Stimulated activated CD4-positive, alpha-beta T cell treated with anti-CD3 and anti-CD28 coated beads, Interleukin-12 subunit alpha, Interleukin-12 subunit beta, amount 100 ng/mL, for 4 hours (primary cell): ENCODE results near the gene TPPP.
"Not testable (repeated sequence)": the region's sequence is repeated elsewhere in the genome, so short reads cannot be mapped to it uniquely, and the experiment has no call there.

Experiments used
- DNase-seq: peaks from one replicate; pipeline ENCODE4 v3.0.0-alpha.2; 2020

TPPP gene

GRCh38 chr5:692529-693041, 567 bp downstream of the TPPP start:
- DNase-seq = not testable (repeated sequence)

GRCh38 chr5:691817-692528, 1.2 kb downstream of the TPPP start:
- DNase-seq = no peak

DNA sequence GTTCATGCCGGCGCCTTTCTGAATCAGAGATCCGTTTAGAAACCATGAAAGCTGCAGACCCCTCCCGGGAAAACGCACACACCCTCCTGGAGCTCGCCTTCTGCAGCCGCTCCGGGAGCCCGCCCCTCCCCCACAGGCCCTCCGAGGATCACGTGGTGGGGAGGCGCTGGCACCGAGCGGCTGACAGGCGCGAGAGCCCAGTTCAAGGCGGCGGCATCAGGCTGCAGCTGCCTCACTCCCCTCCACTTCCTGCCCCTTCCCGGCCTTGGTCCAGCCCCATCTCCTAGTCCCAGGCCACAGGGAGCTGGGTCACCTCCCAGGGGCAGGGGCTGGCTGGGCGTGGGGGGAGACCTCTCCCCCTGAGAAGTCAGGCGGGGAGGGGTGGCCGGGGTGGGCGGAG, 2.1 kb downstream of the TPPP start:
- DNase-seq = not testable (repeated sequence)

DNA sequence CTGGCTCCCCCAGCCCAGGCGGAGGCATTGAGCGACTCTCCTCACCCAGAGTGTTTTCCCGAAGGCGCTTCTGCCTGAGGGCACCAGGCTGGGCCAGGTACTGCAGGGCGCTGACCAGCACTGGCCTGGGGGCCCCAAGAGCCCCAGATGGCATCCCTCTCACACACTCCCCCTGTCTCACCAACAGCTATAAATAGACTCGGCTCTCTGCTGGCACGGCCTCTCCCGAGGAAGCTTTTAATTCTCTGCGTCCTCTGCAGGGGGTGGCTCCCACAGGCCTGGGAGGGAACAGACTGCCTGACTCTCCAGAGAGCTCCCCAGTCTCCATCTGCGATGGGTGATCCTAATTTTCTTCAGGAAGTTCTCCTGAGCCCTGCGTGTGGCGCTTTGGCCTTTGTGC, 2.9 kb downstream of the TPPP start:
- not testable (repeated sequence) for DNase-seq

- not testable (repeated sequence) for DNase-seq
Observed at GRCh38 chr5:688348-689010, 4.7 kb downstream of the TPPP start.

GRCh38 chr5:686936-687335, 6.2 kb downstream of the TPPP start:
- DNase-seq = not testable (repeated sequence)

DNA sequence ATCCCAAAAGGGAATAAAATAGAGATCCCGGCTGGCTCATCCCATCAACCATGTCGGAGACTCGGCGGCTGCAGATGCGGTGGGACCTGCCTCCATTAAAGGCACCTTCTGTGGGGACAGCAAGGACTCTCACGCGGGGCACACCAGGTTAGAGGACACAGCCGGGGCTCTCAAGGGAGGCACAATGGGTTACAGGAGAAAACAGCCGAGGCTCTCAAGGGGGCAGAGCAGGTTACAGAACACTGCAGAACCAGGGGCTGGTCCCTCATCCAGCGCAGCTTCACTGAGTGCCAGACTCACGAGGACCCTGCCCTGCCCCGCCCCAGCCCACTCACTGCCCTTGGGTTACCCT, 7.0 kb downstream of the TPPP start:
- not testable (repeated sequence) for DNase-seq

GRCh38 chr5:685262-686171, 7.6 kb downstream of the TPPP start:
- no peak for DNase-seq

GRCh38 chr5:684751-685216, 8.4 kb downstream of the TPPP start:
- DNase-seq = no peak

GRCh38 chr5:683551-684481, 9.3 kb downstream of the TPPP start:
- no peak for DNase-seq

DNA sequence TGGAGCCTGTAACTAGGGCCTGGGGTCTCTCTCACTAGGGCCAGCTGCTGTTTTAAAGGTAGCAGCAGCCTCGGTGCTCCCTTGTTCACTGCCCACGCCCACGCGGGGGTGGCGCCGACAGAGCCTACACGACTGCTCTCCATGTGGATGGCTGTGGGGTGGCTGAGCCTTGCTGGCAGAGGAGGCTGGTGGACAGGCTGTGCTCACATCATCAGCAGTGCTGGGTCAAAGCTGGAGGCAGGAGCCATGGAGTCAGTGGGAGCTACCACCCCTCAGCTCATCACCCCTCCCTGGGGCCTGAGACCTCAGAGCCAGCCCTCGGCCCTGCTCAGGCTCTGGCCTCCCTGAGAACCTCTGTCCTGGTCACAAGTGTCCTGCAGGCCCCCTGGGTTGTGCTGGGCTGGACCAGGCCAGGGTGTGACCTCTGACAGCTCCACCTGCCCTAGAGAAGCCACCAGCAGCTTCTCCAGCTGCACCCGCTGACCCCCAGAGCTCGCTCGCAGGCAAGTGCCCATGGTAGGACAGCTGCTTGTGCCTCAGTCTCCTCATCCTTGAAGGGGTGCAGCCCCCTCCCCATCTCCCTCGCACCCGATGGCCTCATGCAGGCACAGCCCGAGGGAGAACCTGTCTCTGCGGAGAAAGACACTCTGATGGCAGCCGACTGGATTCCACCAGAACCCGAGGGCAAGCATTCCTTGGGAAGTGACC, 10.3 kb downstream of the TPPP start:
- DNase-seq = not testable (repeated sequence)

- not testable (repeated sequence) for DNase-seq
Observed at GRCh38 chr5:682216-682615, 10.9 kb downstream of the TPPP start.

GRCh38 chr5:681317-682191, 11.6 kb downstream of the TPPP start:
- not testable (repeated sequence) for DNase-seq

DNA sequence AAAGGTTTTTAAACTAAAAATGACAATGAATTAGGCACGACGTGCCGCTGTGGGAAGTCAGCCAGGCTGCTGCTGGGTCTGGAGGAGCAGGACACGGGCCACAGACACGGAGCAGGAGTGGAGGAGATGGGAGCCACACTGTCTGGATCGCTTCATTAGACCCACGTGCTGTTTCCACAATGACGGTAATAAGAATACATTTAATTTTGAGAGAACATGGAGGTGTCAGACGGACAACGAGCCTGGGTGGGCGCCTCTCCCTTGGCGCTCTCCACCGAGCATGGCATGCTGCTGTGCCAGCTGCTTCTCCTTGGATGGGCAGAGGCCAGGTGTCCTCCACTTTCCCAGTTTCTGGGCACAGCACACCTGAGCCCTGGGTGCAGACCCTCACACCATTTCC, 12.3 kb downstream of the TPPP start:
- not testable (repeated sequence) for DNase-seq

DNA sequence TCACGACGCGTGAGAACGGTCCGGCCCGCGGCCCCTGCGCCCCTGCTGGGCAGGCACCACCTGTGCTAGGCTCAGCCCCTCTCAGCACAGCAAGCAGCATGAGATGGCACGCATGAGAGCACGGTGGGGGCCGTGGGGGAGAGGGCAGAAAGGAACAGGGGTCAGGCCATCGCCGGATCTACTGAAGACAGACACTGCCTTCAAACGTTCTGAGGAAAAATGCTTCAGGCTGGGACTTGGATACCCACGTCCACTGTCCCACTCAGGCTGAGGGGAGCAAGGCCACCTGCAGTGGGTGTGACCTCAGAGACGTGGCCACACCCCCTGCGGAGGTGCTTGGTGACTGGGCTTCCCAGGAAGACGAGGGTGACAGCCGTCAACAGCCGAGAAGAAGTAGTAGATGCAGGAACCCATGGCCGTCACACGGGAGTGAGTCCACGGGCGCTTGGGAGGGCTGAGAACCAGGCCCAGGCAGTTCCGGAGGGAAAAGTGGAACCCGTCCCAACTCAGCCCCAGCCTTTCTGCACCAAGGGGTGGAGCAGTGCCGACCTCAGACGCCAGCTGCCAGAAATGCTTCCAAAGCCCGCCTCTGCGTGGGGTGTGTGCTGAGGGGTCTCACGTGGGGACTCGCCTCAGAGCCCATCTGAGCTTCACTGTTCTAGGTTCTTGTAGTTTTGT, 12.9 kb downstream of the TPPP start:
- DNase-seq = not testable (repeated sequence)

- DNase-seq = not testable (repeated sequence)
Observed at GRCh38 chr5:679166-679895, 13.8 kb downstream of the TPPP start.

GRCh38 chr5:678521-678920, 14.6 kb downstream of the TPPP start:
- DNase-seq = not testable (repeated sequence)

- DNase-seq = no peak
Observed at GRCh38 chr5:677131-678101, 15.7 kb downstream of the TPPP start.
